IgD-negative memory B cell (primary cell): ENCODE results near the gene SLC25A21. TPM values are rescaled to one million over a fixed set of nuclear protein-coding genes. Genes with fewer than 3 reads are reported as not detected.

Experiments used
- H3K27ac Mint-ChIP-seq, 3 donors: one replicate each; pipeline ENCODE4 v1.8.0; 2020 to 2022; ENCODE audit warnings: mild to moderate bottlenecking in 3 of 3, mixed read lengths in 3 of 3, moderate library complexity in 1 of 3
- H3K27me3 Mint-ChIP-seq: one replicate; pipeline ENCODE4 v1.8.0; 2021; ENCODE audit warnings: mixed read lengths
- H3K36me3 Mint-ChIP-seq: one replicate; pipeline ENCODE4 v1.8.0; 2020; ENCODE audit warnings: mild to moderate bottlenecking, mixed read lengths
- H3K4me1 Mint-ChIP-seq, 3 donors: one replicate each; pipeline ENCODE4 v1.8.0; 2020 to 2022; ENCODE audit warnings: mixed read lengths in 3 of 3, mild to moderate bottlenecking in 1 of 3
- H3K4me3 Mint-ChIP-seq, 4 donors: one replicate each; pipeline ENCODE4 v1.8.0; 2020 to 2022; ENCODE audit warnings: mild to moderate bottlenecking in 4 of 4, mixed read lengths in 4 of 4, moderate library complexity in 3 of 4
- H3K9me3 Mint-ChIP-seq, 3 donors: one replicate each; pipeline ENCODE4 v1.8.0; 2020 to 2021; ENCODE audit warnings: mixed read lengths in 3 of 3, mild to moderate bottlenecking in 1 of 3
- polyA plus RNA-seq: library from polyadenylated mRNA; unstranded; fragments of 300-500 nt; fragmentation: Illumina TruSeq; gene quantifications from one replicate; pipeline ENCODE4 v1.2.3, GENCODE V29; 2021

The SLC25A21 gene
- polyA plus RNA-seq, 1 donor from 2014 or later: not detected

DNA sequence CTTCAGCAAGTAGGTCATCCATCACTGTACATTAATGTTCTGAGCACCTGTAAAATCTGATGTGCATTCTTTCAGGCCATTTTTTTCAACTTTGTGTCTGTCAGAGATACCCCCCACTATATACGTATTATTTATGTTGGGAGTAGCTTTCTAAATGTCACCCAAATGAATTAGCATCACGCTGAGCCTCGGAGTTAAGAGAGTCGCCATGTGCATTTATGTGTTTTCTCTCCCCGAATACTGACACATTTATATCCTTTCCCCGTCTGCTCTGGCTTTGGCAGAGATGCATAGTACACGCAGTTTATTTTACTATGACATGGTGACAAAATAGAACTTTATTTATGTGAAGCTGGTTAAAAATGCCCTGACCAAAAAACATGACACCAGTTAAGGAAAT lies 216.4 kb downstream of the SLC25A21 start:
- Mint-ChIP-seq H3K9me3 (peaks cover 0 to 2% (median 2%) of the 10 kb centered on the region in 3 donors), H3K4me3 (no peak overlapping the region), H3K36me3 (no peaks in the 10 kb centered on the region), H3K27ac (no peak overlapping the region), H3K4me1 (no peaks in the 10 kb centered on the region), H3K27me3 (no peaks in the 10 kb centered on the region)

DNA sequence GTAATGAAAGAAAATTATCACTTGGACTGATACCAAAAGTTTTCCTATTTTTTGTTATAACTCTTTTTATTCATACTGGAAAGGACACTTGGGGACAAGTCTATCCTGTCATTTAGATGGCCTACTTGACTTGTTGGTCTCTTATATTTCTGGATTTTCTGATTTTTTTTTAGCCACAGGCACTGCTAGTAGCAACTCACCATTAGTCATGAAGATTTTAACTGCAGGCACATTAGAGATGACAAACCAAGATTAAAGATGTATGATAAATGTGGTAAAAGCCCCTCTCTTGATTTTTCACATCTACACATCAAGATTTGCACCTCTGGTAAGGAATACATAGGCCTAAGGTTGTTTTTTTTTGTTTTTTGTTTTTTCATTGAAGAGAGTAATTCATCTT lies 217.0 kb downstream of the SLC25A21 start:
- Mint-ChIP-seq H3K4me3 (no peak overlapping the region), H3K36me3 (no peaks in the 10 kb centered on the region), H3K9me3 (peaks cover 0 to 3% (median 2%) of the 10 kb centered on the region in 3 donors), H3K27me3 (no peaks in the 10 kb centered on the region), H3K4me1 (no peaks in the 10 kb centered on the region), H3K27ac (no peak overlapping the region)

DNA sequence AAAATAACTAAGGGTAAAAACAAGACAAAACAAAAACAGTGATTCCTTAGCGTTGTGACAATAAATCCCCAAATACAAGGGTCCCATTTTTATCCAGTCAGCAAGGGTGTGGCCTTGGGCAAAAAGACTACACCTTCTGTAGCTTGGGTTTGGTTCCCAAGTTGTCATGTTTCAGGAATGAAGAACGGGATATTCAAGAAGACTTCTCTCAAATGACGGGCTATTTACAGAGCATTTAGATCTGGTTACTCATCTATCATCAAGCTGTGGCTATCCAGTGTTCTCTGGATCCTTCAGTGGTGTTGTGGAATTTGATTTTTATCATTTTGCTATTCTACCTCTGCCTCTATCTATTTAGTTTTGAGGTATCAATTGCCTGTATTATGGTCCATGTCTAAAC lies 219.7 kb downstream of the SLC25A21 start:
- Mint-ChIP-seq H3K4me1 (no peaks in the 10 kb centered on the region), H3K36me3 (no peaks in the 10 kb centered on the region), H3K4me3 (no peak overlapping the region), H3K9me3 (peaks cover 0 to 3% (median 2%) of the 10 kb centered on the region in 3 donors), H3K27ac (no peak overlapping the region), H3K27me3 (no peaks in the 10 kb centered on the region)

- H3K36me3 Mint-ChIP-seq: no peaks in the 10 kb centered on the region
- peaks cover 0 to 3% (median 2%) of the 10 kb centered on the region in 3 donors for H3K9me3 Mint-ChIP-seq
- H3K4me1 Mint-ChIP-seq: no peaks in the 10 kb centered on the region
- no peak overlapping the region for H3K4me3 Mint-ChIP-seq
- H3K27me3 Mint-ChIP-seq: no peaks in the 10 kb centered on the region
- no peak overlapping the region for H3K27ac Mint-ChIP-seq
Observed at GRCh38 chr14:36951380-36951911, 221.0 kb downstream of the SLC25A21 start.

DNA sequence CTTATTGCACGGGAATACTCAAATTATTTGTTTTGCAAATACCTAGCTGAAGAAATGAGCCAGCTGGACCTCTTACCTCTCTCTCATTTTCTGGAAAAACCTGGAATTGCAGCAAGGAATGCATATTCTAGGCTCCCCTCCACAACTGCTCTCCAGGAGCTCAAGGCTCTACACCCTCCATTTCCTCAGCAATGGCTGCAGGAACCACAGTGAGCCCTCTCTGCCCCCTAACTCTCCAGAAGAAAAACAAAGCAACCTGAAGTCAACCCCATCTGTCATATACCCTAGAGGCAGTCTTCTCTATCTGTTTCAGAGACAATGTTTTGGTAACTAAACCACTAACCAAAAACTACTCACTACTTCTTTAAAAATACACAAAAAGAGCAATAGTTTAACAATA lies 221.6 kb downstream of the SLC25A21 start:
- Mint-ChIP-seq H3K27me3 (no peaks in the 10 kb centered on the region), H3K4me1 (no peaks in the 10 kb centered on the region), H3K9me3 (peaks cover 0 to 3% (median 2%) of the 10 kb centered on the region in 3 donors), H3K27ac (no peak overlapping the region), H3K36me3 (no peaks in the 10 kb centered on the region), H3K4me3 (no peak overlapping the region)

GRCh38 chr14:36949371-36949770 lies 223.0 kb downstream of the SLC25A21 start:
- no peak overlapping the region for H3K27ac Mint-ChIP-seq
- H3K4me1 Mint-ChIP-seq: no peaks in the 10 kb centered on the region
- no peaks in the 10 kb centered on the region for H3K36me3 Mint-ChIP-seq
- no peak overlapping the region for H3K4me3 Mint-ChIP-seq
- H3K9me3 Mint-ChIP-seq: peaks cover 0 to 2% (median 2%) of the 10 kb centered on the region in 3 donors
- H3K27me3 Mint-ChIP-seq: no peaks in the 10 kb centered on the region

DNA sequence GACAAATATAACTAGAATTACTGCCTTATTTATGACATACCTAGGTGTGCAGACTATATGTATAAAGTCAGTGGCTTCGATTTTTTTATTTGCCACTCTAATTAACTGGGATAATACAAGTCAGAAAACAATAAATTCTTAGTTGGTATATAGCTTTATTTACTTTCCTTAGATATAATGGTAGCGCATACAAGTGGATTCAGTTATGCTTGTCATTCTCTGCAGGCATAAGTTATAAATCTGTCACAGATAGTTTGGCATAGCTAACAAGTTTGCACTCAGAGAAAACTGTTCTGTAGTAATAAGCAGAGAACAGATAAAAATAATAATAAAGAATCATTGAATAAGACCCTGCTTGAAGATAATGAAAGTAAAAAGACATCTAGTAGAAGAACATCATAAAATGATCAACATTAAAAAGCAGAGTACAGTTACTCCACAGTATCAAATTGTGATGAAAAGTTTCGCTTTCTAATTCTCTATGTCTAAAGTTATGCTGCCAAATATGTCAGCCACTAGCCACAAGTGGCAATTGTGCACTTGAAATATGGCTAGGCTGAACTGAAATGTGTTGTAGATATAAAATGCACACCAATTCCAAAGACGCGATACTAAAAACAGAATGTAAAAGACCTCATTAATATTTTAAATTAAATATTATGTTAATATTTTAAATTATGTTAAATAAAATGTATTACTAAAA lies 224.1 kb downstream of the SLC25A21 start:
- no peak overlapping the region for H3K4me3 Mint-ChIP-seq

DNA sequence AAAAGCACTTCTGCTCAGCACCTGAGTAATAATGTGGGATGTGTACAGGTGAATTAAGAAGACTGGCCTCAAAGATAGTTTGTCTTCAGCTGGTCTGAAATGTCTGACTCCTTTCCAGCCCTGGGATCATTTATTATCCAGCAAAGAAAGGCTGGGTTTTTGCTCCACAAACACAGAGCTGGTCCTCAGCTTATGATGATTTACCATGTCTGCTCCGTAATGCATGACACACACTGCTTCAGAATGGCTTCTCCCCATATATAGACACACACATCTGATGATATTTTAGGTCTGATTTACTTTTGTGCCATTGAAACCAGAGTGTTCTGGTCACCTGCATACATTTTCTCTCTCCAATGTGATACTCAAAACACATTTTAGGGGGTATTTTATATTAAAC lies 225.0 kb downstream of the SLC25A21 start:
- Mint-ChIP-seq H3K4me1 (no peaks in the 10 kb centered on the region), H3K27me3 (no peaks in the 10 kb centered on the region), H3K36me3 (no peaks in the 10 kb centered on the region), H3K9me3 (peaks cover 0 to 2% (median 0%) of the 10 kb centered on the region in 3 donors), H3K4me3 (no peak overlapping the region), H3K27ac (no peak overlapping the region)

More for the DNA sequence above, 224.1 kb downstream of the SLC25A21 start:
- Mint-ChIP-seq H3K4me1 (no peaks in the 10 kb centered on the region), H3K27ac (no peak overlapping the region), H3K9me3 (peaks cover 0 to 2% (median 0%) of the 10 kb centered on the region in 3 donors), H3K36me3 (no peaks in the 10 kb centered on the region), H3K27me3 (no peaks in the 10 kb centered on the region)

GRCh38 chr14:36946872-36947271 lies 225.5 kb downstream of the SLC25A21 start:
- Mint-ChIP-seq H3K4me1 (no peaks in the 10 kb centered on the region), H3K27ac (no peak overlapping the region)

GRCh38 chr14:36944307-36945010 lies 227.9 kb downstream of the SLC25A21 start:
- H3K9me3 Mint-ChIP-seq: no peaks in the 10 kb centered on the region
- H3K27me3 Mint-ChIP-seq: no peaks in the 10 kb centered on the region
- H3K4me1 Mint-ChIP-seq: no peaks in the 10 kb centered on the region
- no peak overlapping the region for H3K4me3 Mint-ChIP-seq
- H3K36me3 Mint-ChIP-seq: no peaks in the 10 kb centered on the region
- no peak overlapping the region for H3K27ac Mint-ChIP-seq

More at GRCh38 chr14:36946872-36947271, 225.5 kb downstream of the SLC25A21 start:
- Mint-ChIP-seq H3K9me3 (peaks cover 0 to 2% (median 0%) of the 10 kb centered on the region in 3 donors), H3K27me3 (no peaks in the 10 kb centered on the region), H3K4me3 (no peak overlapping the region), H3K36me3 (no peaks in the 10 kb centered on the region)

DNA sequence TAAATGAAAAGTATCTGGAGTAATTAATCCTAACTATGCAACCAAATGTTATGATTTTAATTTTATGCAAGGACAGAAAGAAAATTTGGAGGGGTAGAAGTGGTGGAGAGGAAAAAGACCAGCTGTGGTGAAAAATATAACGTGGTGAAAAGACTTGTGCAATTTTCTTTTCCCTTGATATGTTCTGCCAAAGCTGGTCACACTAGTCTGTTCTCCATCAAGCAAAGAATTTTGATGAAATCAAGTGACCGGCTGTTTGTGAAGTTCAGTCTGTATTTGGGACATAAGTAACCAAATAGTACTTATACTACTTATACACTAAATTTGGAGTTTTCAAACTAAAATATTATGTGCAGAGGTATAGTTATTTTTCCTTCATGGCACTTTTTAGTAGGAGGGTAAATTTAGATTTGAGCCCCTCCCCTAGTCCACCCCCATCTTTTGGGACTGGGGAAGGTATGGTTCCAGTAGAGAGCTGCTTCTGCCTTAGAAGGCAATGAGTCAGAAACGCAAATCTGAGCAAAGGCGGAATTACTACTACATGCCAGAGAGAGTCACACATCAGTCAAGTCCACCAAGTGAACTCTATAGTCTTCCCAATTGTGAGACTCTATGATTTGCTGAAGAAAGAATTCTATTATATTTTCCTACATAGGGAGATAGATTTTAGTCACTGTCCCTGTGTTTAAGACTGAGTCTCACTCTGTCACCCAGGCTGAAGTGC lies 229.7 kb downstream of the SLC25A21 start:
- Mint-ChIP-seq H3K4me3 (no peak overlapping the region), H3K27ac (no peak overlapping the region), H3K9me3 (no peaks in the 10 kb centered on the region), H3K27me3 (no peaks in the 10 kb centered on the region), H3K4me1 (no peaks in the 10 kb centered on the region), H3K36me3 (no peaks in the 10 kb centered on the region)

- Mint-ChIP-seq H3K27me3 (no peaks in the 10 kb centered on the region), H3K9me3 (no peaks in the 10 kb centered on the region), H3K27ac (no peak overlapping the region), H3K36me3 (no peaks in the 10 kb centered on the region), H3K4me1 (no peaks in the 10 kb centered on the region), H3K4me3 (no peak overlapping the region)
Observed at GRCh38 chr14:36941783-36942521, 230.5 kb downstream of the SLC25A21 start.

GRCh38 chr14:36940476-36940875 lies 231.9 kb downstream of the SLC25A21 start:
- Mint-ChIP-seq H3K36me3 (no peaks in the 10 kb centered on the region), H3K4me3 (no peak overlapping the region)

GRCh38 chr14:36939265-36939664 lies 233.1 kb downstream of the SLC25A21 start:
- H3K27me3 Mint-ChIP-seq: no peaks in the 10 kb centered on the region
- H3K4me1 Mint-ChIP-seq: no peaks in the 10 kb centered on the region
- no peaks in the 10 kb centered on the region for H3K36me3 Mint-ChIP-seq
- H3K9me3 Mint-ChIP-seq: no peaks in the 10 kb centered on the region
- H3K27ac Mint-ChIP-seq: no peak overlapping the region
- no peak overlapping the region for H3K4me3 Mint-ChIP-seq

More at GRCh38 chr14:36940476-36940875, 231.9 kb downstream of the SLC25A21 start:
- Mint-ChIP-seq H3K27me3 (no peaks in the 10 kb centered on the region), H3K27ac (no peak overlapping the region), H3K4me1 (no peaks in the 10 kb centered on the region), H3K9me3 (no peaks in the 10 kb centered on the region)
